Neural progenitor cell (in vitro differentiated cells): ENCODE measurements around the gene EFL1.

Source experiments
- CTCF ChIP-seq: fragments of 200-600 bp; sonication (generic); IDR thresholded peaks from 2 replicates; pipeline ENCODE4 v1.5.1; 2017; ENCODE audit warnings: antibody characterized with exemption, mild to moderate bottlenecking
- EZH2 ChIP-seq: fragments of 200-600 bp; sonication (generic); IDR thresholded peaks from 2 replicates; pipeline ENCODE4 v1.6.1; 2017; ENCODE audit warnings: antibody characterized with exemption, mild to moderate bottlenecking, moderate library complexity
- EZH2phosphoT487 ChIP-seq: fragments of 200-600 bp; sonication (generic); IDR thresholded peaks from 2 replicates; pipeline ENCODE4 v1.6.1; 2017; ENCODE audit warnings: antibody characterized with exemption

- TF ChIP-seq EZH2phosphoT487 (no peak), EZH2 (no peak), CTCF (no peak)
Observed at GRCh38 chr15:82150645-82151044, 111.9 kb downstream of the EFL1 start.
